ENCODE data around the gene PLP2. TPM values are rescaled to one million over a fixed set of nuclear protein-coding genes. Genes with fewer than 3 reads are reported as not detected.
A peak's percentile ranks its signal among the peaks of the same experiment; 100 is the strongest.
"Not testable (repeated sequence)": the region's sequence is repeated elsewhere in the genome, so short reads cannot be mapped to it uniquely, and the experiment has no call there.

Gene PLP2
- total RNA-seq, 1 donor from 2014 or later, result 0.75 TPM

GRCh38 chrX:49137492-49137891 is 34.2 kb upstream of the PLP2 start:
- Mint-ChIP-seq H3K4me3 (no peak overlapping the region), H3K4me1 (no peaks in the 10 kb centered on the region), H3K36me3 (ENCODE audit: low read depth) (peaks cover 15% of the 10 kb centered on the region), H3K9me3 (peaks cover 14% of the 10 kb centered on the region), H3K27ac (ENCODE audit: unreplicated experiment) (no peak overlapping the region), H3K27me3 (ENCODE audit: low read depth) (no peaks in the 10 kb centered on the region)
- TF ChIP-seq, protein P1, sequence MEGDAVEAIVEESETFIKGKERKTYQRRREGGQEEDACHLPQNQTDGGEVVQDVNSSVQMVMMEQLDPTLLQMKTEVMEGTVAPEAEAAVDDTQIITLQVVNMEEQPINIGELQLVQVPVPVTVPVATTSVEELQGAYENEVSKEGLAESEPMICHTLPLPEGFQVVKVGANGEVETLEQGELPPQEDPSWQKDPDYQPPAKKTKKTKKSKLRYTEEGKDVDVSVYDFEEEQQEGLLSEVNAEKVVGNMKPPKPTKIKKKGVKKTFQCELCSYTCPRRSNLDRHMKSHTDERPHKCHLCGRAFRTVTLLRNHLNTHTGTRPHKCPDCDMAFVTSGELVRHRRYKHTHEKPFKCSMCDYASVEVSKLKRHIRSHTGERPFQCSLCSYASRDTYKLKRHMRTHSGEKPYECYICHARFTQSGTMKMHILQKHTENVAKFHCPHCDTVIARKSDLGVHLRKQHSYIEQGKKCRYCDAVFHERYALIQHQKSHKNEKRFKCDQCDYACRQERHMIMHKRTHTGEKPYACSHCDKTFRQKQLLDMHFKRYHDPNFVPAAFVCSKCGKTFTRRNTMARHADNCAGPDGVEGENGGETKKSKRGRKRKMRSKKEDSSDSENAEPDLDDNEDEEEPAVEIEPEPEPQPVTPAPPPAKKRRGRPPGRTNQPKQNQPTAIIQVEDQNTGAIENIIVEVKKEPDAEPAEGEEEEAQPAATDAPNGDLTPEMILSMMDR (conservative IDR thresholded peaks at IDR 0.05), result no peak
- no peak for DNase-seq (ENCODE audit: low read depth, low spot score)

DNA sequence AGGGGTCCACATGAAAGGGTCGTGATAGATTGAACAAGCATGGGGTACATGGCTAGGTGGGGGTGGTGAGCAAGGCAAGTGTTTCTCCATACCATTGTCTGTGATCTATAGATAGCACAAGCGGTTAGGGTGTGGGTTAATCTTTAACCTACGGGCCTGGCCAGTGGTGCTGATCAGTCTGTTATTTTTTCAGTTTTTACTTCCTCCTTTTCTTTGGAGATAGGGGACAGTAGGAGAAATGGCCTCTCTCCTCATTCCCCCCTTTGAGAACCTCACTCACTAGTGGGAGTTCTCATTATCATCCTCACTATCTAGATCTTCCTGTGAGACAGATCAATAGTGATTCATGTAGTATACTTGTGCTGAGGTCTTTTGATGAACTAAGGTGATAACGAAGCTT is 32.0 kb upstream of the PLP2 start:
- no peak overlapping the region for H3K4me3 Mint-ChIP-seq

DNA sequence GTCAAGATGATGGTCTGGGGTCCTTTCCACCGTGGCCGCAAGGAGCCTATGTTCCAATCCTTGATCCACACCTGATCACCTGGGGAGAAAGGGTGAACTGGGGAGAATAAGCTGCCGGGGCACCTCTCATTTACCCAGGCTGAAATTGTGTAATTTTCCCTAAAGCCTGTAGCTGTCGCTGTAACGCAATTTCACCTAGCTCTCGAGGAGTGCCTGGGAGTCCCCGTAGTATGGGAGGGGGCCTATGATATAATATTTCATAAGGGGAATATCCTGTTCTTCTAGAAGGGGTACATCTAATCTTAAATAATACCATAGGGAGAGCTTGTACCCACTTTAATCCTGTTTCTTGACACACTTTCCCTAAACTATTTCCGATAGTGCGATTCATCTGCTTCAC is 29.4 kb upstream of the PLP2 start:
- Mint-ChIP-seq H3K9me3 (peaks cover 11% of the 10 kb centered on the region), H3K36me3 (ENCODE audit: low read depth) (peaks cover 14% of the 10 kb centered on the region)
- H3K27me3 Mint-ChIP-seq (ENCODE audit: low read depth); H3K4me3 Mint-ChIP-seq; H3K4me1 Mint-ChIP-seq; DNase-seq (ENCODE audit: low read depth, low spot score); H3K27ac Mint-ChIP-seq (ENCODE audit: unreplicated experiment): not testable (repeated sequence)
- TF ChIP-seq, protein P1 (conservative IDR thresholded peaks at IDR 0.05), result peak; percentile 30

More for the DNA sequence above, 32.0 kb upstream of the PLP2 start:
- Mint-ChIP-seq H3K27ac (ENCODE audit: unreplicated experiment) (no peak overlapping the region), H3K27me3 (ENCODE audit: low read depth) (no peaks in the 10 kb centered on the region), H3K9me3 (peaks cover 14% of the 10 kb centered on the region), H3K36me3 (ENCODE audit: low read depth) (peaks cover 18% of the 10 kb centered on the region), H3K4me1 (no peaks in the 10 kb centered on the region)
- TF ChIP-seq, protein P1 (conservative IDR thresholded peaks at IDR 0.05), result no peak
- DNase-seq (ENCODE audit: low read depth, low spot score), result no peak

DNA sequence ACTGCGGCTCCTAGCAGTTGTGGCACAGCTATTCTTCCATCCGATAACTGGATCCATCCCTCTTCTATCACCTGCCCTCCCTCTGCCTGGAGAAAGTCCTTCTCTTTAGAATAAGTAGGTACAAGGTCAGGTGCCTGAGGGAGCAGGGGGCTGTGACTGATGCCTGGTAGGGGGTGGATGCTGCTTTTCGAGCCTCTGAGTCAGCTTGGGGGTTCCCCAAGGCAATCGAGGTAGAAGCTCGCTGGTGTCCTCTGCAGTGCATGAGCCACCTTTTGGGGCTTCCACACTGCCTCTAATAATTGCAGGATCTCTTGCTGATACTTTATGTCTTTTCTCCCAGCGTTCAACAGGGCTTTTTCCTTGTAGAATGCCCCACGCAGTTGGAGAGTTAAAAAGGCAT is 28.5 kb upstream of the PLP2 start:
- H3K4me3 Mint-ChIP-seq; H3K27ac Mint-ChIP-seq (ENCODE audit: unreplicated experiment); H3K27me3 Mint-ChIP-seq (ENCODE audit: low read depth); DNase-seq (ENCODE audit: low read depth, low spot score); H3K4me1 Mint-ChIP-seq: not testable (repeated sequence)
- Mint-ChIP-seq H3K36me3 (ENCODE audit: low read depth) (peaks cover 14% of the 10 kb centered on the region), H3K9me3 (peaks cover 11% of the 10 kb centered on the region)

- no peak overlapping the region for H3K27ac Mint-ChIP-seq (ENCODE audit: unreplicated experiment)
Observed at GRCh38 chrX:49147282-49147681, 24.4 kb upstream of the PLP2 start.

GRCh38 chrX:49147936-49148335 is 23.8 kb upstream of the PLP2 start:
- TF ChIP-seq, protein P1 (conservative IDR thresholded peaks at IDR 0.05), result no peak
- no peak for DNase-seq (ENCODE audit: low read depth, low spot score)
- H3K4me1 Mint-ChIP-seq, result no peaks in the 10 kb centered on the region
- no peaks in the 10 kb centered on the region for H3K27me3 Mint-ChIP-seq (ENCODE audit: low read depth)
- H3K36me3 Mint-ChIP-seq (ENCODE audit: low read depth), result peaks cover 2% of the 10 kb centered on the region
- no peak overlapping the region for H3K4me3 Mint-ChIP-seq
- peaks cover 9% of the 10 kb centered on the region for H3K9me3 Mint-ChIP-seq
- no peak overlapping the region for H3K27ac Mint-ChIP-seq (ENCODE audit: unreplicated experiment)

More at GRCh38 chrX:49147282-49147681, 24.4 kb upstream of the PLP2 start:
- TF ChIP-seq, protein P1 (conservative IDR thresholded peaks at IDR 0.05), result no peak
- no peaks in the 10 kb centered on the region for H3K27me3 Mint-ChIP-seq (ENCODE audit: low read depth)
- no peak for DNase-seq (ENCODE audit: low read depth, low spot score)
- no peaks in the 10 kb centered on the region for H3K4me1 Mint-ChIP-seq
- peaks cover 5% of the 10 kb centered on the region for H3K36me3 Mint-ChIP-seq (ENCODE audit: low read depth)
- H3K4me3 Mint-ChIP-seq, result no peak overlapping the region
- peaks cover 7% of the 10 kb centered on the region for H3K9me3 Mint-ChIP-seq

GRCh38 chrX:49148390-49149100 is 23.2 kb upstream of the PLP2 start:
- H3K9me3 Mint-ChIP-seq; H3K36me3 Mint-ChIP-seq (ENCODE audit: low read depth); DNase-seq (ENCODE audit: low read depth, low spot score); H3K4me1 Mint-ChIP-seq; H3K27me3 Mint-ChIP-seq (ENCODE audit: low read depth); H3K4me3 Mint-ChIP-seq: not testable (repeated sequence)
- H3K27ac Mint-ChIP-seq (ENCODE audit: unreplicated experiment), result peak overlapping the region; percentile 35

DNA sequence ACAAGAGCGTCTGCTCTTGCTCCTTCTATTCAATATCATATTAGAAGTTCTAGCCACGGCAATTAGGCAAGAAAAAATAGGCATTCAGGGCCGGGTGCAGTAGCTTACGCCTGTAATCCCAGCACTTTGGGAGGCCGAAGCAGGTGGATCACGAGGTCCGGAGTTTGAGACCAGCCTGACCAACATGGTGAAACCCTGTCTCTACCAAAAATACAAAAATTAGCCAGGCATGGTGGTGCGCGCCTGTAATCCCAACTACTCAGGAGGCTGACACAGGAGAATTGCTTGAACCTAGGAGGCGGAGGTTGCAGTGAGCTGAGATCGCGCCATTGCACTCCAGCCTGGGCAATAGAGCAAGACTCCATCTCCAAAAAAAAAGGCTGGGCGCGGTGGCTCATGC is 22.4 kb upstream of the PLP2 start:
- not testable (repeated sequence) for DNase-seq (ENCODE audit: low read depth, low spot score); H3K4me1 Mint-ChIP-seq; H3K27ac Mint-ChIP-seq (ENCODE audit: unreplicated experiment)

More for the DNA sequence above, 22.4 kb upstream of the PLP2 start:
- H3K27me3 Mint-ChIP-seq (ENCODE audit: low read depth); H3K36me3 Mint-ChIP-seq (ENCODE audit: low read depth); H3K9me3 Mint-ChIP-seq; H3K4me3 Mint-ChIP-seq: not testable (repeated sequence)
